Ishikawa (cell line): ENCODE results near the gene IRF2BP1.

Experiments
- CEBPB ChIP-seq: IDR thresholded peaks from 2 replicates; pipeline ENCODE4 v1.6.1; 2012
- CREB1 ChIP-seq: IDR thresholded peaks from 2 replicates; pipeline ENCODE4 v1.6.1; 2012; ENCODE audit warnings: low read depth
- EGR1 ChIP-seq: IDR thresholded peaks from 2 replicates; pipeline ENCODE4 v1.6.1; 2012
- EP300 ChIP-seq: IDR thresholded peaks from 2 replicates; pipeline ENCODE4 v1.6.1; 2012; ENCODE audit warnings: borderline replicate concordance
- FOXM1 ChIP-seq: IDR thresholded peaks from 2 replicates; pipeline ENCODE4 v1.6.1; 2012; ENCODE audit warnings: low read depth, borderline replicate concordance
- MAX ChIP-seq: IDR thresholded peaks from 2 replicates; pipeline ENCODE4 v1.6.1; 2012
- NFIC ChIP-seq: IDR thresholded peaks from 2 replicates; pipeline ENCODE4 v1.6.1; 2012
- RAD21 ChIP-seq: IDR thresholded peaks from 2 replicates; pipeline ENCODE4 v1.6.1; 2012; ENCODE audit warnings: low read depth
- REST ChIP-seq: IDR thresholded peaks from 2 replicates; pipeline ENCODE4 v1.6.1; 2012; ENCODE audit warnings: low read depth, mild to moderate bottlenecking
- TAF1 ChIP-seq: IDR thresholded peaks from 2 replicates; pipeline ENCODE4 v1.6.1; 2012; ENCODE audit warnings: low read depth, mild to moderate bottlenecking
- TCF12 ChIP-seq: IDR thresholded peaks from 2 replicates; pipeline ENCODE4 v1.6.1; 2012; ENCODE audit warnings: low read depth
- TEAD4 ChIP-seq: IDR thresholded peaks from 2 replicates; pipeline ENCODE4 v1.6.1; 2012
- USF1 ChIP-seq: IDR thresholded peaks from 2 replicates; pipeline ENCODE4 v1.6.1; 2012
- YY1 ChIP-seq: IDR thresholded peaks from 2 replicates; pipeline ENCODE4 v1.6.1; 2012; ENCODE audit warnings: low read depth
- ZBTB7A ChIP-seq: IDR thresholded peaks from 2 replicates; pipeline ENCODE4 v1.6.1; 2012; ENCODE audit warnings: low read depth

IRF2BP1 gene

DNA sequence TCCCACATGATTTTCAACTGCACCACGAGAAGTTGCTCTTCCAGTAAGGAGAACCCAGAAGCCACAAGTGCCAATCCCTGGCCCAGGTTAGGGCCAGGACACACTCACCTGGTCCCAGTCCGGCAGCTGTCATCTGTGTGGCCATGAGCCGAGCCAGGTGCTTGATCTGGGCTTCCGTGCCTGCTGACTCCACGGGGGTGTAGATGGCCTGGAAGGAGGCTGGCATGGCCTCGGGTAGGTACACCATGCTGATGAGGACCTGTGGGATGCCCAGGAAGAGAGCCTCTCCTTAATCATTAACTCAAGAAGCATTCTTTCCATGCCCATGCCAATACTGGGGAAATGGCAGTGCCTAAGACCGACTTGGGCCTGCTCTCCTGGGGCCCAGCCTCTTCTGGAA lies 51.0 kb downstream of the IRF2BP1 start:
- TF ChIP-seq RAD21 (no peak), MAX (no peak), YY1 (no peak), EP300 (no peak), REST (no peak), ZBTB7A (no peak), EGR1 (no peak), CREB1 (no peak), CEBPB (no peak), TAF1 (no peak), TEAD4 (no peak), TCF12 (no peak), USF1 (no peak), FOXM1 (no peak), NFIC (no peak)
